NCI-H1436 treated with DMSO at 0.1 percent for 48 hours (cell line): ENCODE results near the gene GARRE1.
"Not testable (repeated sequence)": the region's sequence is repeated elsewhere in the genome, so short reads cannot be mapped to it uniquely, and the experiment has no call there.

ENCODE experiments used
- DNase-seq: peaks from one replicate; lab custom pipeline; 2025; lab: John Stamatoyannopoulos, UW

Gene GARRE1

GRCh38 chr19:34232566-34233481 is 21.5 kb upstream of the GARRE1 start:
- no peak for DNase-seq

DNA sequence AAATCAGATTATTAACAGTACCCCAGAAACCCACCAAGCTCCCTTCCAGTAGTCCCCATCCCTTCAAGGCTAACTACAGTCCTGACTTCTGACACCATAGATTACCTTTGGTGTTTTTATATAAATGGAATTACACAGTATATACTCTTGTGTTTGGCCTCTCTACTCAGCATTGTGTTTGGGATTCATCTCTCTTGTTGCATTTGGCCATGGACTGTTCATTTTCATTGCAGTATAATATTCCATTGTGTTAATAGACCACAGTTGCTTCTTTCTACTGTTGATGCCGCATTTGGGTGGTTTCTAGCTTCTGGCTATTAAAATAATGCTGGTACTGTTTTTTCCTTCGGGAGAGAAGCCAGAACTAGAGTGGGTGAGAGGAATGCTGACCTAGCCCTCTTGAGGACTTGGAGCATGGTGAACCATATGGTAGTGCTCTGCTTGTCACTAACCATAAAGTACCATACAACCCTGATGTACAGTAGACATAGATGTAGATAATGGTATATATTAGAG is 18.9 kb upstream of the GARRE1 start:
- no peak for DNase-seq

DNA sequence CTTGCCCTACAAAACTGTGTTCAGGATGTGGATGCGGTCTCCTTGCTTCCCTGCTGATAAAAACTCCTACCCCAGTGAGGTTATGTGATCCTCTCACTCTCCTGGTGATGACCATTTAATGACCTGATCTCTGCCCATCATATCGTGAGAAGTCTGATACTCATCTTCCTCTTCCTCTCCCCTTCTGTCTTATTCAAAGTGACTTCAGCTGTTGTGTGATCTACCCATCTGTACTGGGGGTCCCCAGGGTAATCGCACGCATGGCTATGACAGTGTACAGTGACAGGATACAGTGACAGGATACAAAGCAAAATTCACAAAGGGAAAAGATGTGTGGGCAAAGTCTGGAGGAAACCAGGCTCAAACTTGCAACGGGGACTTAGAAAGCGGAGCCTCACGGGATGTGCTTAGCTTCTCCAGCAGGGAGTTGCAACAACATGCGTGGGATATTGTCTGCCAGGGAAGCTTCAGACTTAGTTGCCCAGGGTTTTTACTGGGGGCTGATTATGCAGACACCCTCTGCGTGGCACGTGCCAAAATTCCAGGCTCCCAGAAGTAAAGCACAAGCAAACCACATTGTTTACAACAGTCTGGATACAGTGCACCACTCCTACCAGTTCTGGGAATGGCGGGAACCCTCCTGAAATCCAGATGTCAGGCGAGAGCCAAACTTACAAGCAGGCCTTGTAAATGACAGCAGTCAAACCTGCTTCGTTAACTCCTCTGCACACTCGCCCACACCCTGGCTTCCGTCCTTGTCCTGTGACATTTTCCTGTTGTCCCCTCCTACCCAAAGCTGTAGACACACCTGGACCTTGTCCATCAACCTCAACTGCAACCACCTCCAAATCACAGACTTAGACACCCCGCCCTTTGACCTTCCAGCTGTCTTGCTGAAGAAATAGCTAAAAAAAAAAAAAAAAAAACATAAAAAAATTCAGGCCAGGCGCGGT is 18.0 kb upstream of the GARRE1 start:
- no peak for DNase-seq

DNA sequence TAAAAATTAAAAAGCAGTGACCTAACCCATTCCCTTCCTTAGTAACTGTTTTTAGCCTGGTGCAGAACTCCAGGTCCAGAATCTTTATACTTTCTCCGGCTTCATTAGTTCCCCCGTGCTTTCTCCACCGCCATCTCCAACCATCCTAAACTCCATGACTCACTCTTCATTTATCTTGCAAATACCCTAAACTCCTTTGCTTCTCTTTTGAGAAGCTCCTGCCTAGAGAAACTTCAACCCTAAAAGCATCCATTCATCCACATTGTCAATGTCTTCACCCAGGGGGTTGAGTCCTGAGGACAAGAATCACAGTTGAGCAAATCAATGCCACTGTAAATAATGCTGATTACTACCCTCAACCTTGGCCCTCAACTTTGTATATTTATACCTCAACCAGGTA is 17.1 kb upstream of the GARRE1 start:
- DNase-seq, result no peak

GRCh38 chr19:34237939-34238338 is 16.4 kb upstream of the GARRE1 start:
- DNase-seq, result no peak

GRCh38 chr19:34241513-34242337 is 12.6 kb upstream of the GARRE1 start:
- peak; percentile 45 for DNase-seq

DNA sequence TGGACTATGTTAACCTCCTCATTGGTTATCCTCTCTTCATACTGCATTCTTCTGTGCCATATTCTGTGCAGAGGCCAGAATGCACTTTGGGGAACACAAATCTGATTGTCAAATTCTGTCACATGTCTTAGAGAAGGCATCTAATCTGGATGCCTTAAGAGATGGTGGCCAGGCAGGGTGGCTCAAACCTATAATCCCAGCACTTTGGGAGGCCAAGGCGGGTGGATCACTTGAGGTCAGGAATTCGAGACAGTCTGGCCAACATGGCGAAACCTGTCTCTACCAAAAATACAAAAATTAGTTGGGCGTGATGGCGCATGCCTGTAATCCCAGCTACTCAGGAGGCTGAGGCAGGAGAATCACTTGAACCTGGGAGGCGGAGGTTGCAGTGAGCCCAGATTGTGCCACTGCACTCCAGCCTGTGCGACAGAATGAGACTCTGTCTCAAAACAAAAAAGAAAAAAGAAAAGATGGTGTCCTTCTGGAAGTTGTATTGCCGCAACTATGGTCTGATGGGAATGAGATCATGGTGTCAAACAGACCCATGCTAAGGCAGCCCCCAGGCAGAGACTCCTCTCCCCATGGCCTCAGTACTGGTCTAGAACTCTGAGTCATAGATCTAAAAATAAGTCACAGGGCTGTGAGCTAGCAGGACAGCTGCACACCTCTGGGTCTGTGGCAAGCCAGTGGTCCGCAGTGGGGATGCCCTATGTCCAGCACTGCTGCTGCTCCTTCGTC is 11.0 kb upstream of the GARRE1 start:
- DNase-seq, result not testable (repeated sequence)

GRCh38 chr19:34243876-34244578 is 10.3 kb upstream of the GARRE1 start:
- no peak for DNase-seq

DNA sequence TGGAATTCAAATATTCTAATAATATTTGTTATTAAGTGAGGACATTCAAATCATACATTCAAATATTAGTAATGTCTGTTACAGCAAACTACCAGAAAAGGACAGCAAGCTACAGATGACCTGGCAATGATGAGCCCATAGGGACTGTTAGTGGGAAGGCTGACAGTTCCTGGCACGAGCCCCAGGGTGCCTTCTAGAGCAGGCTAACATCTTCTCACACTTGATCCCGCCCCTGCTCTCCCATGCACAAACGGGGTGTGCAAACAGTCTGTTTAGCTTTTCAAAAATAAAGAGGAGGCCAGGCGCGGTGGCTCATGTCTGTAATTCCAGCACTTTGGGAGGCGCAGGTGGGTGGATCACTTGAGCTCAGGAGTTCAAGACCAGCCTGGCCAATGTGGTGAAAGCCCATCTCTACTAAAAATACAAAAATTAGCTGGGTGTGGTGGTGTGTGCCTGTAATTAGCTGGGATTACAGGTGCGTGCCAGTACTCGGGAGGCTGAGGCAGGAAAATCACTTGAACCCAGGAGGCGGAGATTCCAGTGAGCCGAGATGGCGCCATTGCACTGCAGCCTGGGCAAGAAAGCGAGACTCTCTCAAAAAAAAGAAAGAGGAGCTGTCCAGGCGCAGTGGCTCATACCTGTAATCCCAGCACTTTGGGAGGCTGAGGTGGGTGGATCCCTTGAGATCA is 9.6 kb upstream of the GARRE1 start:
- DNase-seq, result no peak

- no peak for DNase-seq
These were observed 8.0 kb upstream of the GARRE1 start for GRCh38 chr19:34246340-34246739.

DNA sequence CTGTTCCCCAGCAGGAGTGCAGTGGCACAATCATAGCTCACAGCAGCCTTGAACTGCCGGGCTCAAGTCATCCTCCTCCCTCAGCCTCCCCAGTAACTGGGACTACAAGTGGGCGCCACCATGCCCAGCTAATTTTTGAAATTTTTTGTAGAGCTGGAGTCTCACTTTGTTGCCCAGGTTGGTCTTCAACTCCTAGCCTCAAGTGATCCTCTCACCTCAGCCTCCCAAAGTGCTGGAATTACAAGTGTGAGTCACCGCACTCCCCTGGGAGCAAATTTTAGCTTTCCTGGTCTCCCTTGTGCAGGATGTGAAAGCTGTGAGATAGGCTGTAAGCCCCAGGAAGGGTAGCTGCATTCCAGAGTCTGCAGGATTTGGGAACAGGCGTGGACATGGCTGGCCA is 5.4 kb upstream of the GARRE1 start:
- no peak for DNase-seq

- DNase-seq, result not testable (repeated sequence)
These were observed 1.2 kb upstream of the GARRE1 start for GRCh38 chr19:34253167-34253566.

DNA sequence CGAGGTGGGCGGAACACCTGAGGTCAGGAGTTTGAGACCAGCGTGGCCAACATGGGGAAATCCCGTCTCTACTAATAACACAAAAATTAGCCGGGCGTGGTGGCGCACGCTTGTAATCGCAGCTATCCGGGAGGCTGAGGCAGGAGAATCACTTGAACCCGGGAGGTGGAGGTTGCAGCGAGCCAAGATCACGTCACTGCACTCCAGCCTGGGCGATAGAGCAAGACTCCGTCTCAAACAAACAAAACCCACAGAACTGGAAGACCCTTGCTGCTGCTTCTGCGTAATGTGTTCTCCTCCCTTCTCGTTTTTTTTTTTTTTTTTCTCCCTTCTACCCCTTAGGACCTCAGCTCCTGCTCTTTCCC is 691 bp upstream of the GARRE1 start:
- not testable (repeated sequence) for DNase-seq

- no peak for DNase-seq
These were observed 511 bp downstream of the GARRE1 start for GRCh38 chr19:34254698-34255432.

GRCh38 chr19:34255546-34255945 is 1.2 kb downstream of the GARRE1 start:
- DNase-seq, result no peak

GRCh38 chr19:34256835-34257558 is 2.6 kb downstream of the GARRE1 start:
- no peak for DNase-seq

DNA sequence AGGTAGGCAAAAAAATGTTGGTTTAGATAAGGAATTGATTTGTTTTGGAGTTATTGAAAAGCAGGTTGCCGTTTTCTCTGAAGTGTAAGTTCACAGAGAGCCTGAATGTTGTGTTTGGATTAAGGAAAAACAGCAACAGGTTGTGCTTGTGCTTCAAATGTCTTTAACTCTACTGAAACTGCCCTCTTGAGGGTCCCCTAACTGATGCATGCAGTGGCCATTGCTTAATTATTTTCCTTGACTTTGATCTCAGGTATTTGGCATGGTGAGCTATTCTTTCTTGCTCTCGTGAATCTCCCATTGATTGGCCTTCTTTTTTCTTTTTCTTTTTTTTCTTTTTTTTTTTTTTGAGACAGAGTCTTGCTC is 3.2 kb downstream of the GARRE1 start:
- no peak for DNase-seq

DNA sequence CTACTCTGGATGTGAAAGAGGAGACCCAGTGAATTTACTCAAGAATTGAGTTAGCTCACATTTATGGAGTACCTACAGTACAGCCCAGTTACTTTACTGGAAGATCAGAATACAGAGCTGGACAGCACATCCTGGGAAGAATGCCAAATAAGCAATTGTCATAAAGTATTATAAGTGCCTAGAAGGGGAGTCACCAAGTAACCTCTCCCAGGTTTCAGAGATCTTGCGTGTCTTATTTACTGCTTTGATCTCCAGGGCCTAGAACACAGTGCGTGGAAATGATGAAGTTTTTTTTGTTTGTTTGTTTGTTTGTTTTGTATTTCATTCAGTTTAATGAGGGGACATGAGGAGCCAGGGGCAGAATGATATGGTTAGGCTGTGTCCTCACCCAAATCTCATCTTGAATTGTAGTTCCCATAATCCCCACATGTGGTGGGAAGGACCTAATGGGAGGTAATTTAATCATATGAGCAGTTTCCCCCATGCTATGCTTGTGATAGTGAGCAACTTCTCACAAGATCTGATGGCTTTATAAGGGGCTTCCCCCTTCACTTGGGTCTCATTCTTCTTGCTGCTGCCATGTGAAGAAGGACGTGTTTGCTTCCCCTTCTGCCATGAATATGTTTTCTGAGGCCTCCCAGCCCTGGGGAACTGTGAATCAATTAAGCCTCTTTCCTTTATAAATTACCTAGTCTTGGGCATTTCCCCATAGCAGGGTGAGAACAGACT is 5.2 kb downstream of the GARRE1 start:
- DNase-seq, result no peak
